CD4-positive, alpha-beta T cell treated with Interleukin-6 at 100 ng/mL for 8 hours (primary cell): ENCODE data around the gene PLD6.
A peak's percentile ranks its signal among the peaks of the same experiment; 100 is the strongest.
"Not testable (repeated sequence)": the region's sequence is repeated elsewhere in the genome, so short reads cannot be mapped to it uniquely, and the experiment has no call there.

Experiments
- DNase-seq: peaks from one replicate; pipeline ENCODE4 v3.0.0-alpha.2; 2020; ENCODE audit warnings: mixed read lengths, low spot score

PLD6 gene

DNA sequence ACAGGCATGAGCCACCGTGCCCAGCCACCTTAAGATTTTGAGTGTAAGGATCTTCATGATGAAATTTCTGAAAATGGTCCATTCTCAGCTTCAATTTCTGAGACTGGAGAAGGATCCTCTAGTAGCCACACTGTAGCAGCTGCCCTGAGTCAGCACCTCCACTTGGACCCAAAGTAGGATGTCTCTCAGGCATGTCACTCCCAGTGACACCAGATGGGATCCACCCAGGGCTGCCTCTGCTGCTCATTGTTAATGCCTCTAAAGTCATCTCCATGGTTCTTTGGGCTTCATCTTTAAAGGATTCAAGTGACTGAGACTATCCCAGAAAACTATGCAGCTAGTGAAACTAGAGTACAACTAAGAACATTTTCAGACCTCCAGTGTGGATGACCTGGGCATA is 7.9 kb downstream of the PLD6 start:
- no peak for DNase-seq

DNA sequence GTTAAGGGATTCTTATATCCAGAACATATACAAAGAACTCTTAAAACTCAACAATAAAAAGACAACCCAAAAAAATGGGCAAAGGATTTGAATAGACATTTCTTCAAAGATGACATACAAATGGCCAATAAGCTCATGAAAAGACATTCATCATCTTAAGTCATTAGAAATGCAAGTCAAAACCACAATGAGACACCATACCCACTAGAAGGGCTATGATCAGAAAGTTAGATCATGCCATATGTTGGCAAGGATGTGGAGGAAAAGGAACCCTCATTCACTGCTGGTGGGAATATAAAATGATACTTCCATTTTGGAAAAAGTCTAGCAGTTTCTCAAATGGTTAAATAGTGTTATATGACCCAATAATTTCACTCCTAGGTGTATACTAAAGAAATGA is 9.4 kb downstream of the PLD6 start:
- DNase-seq = no peak

DNA sequence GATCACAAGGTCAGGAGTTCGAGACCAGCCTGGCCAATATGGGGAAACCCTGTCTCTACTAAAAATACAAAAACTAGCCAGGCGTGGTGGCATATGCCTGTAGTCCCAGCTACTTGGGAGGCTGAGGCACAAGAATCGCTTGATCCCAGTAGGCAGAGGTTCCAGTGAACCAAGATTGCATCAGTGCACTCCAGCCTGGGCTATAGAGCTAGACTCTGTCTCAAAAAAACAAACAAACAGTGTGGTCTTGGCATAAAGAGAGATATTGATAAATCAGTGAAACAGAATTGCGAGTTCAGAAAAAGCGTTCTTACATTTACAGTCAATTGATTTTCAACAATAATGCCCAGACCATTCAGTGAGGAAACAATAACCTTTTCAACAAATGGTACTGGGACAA is 10.7 kb downstream of the PLD6 start:
- not testable (repeated sequence) for DNase-seq

DNA sequence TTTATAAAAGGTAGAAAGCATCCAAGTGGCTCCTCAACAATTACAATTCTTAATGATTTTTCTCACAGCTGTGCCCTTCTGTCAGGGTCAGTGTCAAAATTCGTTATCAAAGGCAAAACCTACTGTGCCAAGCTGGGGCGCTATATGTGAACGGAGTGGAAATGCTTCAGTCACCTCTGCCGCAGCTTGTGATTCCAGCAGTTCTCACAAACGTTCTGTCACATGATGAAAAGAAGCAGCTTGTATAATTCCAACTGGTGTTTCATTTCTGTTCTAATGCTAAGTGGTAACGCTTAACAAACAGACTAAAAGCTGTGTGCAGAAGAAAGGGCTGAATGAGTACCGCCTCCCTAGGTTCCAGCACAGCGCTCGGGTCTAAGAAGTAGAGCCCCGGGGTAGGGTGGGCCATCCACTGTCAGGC is 14.2 kb downstream of the PLD6 start:
- no peak for DNase-seq

DNA sequence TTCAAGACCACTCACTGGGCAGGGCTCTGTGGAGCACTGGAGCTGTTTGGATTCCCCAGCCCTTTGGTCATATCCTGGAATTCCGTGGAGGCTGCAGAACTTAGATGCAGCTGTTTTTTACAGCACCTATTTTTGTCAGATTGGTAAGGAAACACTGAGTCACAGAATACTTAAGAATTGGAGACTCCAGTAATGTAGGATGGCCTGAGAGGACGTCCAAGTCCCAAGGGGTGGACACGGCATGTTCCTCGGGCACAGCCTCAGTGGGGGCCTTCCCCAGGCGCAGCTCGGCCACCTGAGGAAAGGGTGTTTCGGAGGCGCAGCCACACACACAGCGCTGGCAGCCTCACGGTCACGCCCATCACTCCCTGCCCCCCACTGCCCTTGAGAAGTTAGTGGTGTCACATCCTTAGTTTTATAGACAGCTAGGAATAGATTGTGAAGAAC is 14.8 kb downstream of the PLD6 start:
- no peak for DNase-seq

DNA sequence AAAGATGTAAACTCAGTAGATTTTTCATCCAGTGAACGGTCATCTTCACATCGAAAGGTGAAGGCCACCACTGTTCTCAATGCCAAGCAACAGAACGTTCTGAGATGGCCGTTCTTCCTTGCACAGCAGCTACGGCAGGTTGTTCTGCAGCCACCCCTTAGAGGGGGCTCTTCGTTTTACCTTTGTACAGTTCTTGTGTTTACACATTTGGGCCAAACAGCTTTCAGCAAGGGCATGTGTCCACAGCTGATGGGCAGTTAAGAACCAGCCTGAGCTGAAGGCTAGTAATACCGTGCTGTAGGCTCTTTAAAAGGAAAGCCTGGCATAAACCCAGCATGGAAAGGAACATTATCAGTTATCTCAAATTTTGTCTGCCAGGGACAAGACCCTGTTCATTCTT is 15.9 kb downstream of the PLD6 start:
- no peak for DNase-seq

DNA sequence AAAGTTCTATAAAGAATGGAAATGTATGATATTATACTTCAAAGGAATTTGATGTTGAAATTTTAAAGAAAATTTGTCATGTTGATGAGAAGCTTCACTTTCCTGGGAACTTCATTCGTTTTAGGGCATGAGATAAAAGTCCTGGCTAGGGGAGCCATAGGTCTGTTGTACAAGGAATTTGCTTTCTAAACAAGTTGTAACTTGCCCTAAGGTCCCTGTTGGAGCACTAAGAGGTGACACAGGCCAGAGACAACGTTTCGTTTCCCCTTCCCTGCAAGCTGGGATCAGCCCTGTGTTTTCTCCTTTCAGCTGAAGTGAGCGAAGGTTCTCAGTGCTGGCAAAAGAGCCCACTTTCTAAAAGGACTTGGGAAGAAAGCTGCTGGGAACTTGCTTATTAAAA is 16.6 kb downstream of the PLD6 start:
- no peak for DNase-seq

DNA sequence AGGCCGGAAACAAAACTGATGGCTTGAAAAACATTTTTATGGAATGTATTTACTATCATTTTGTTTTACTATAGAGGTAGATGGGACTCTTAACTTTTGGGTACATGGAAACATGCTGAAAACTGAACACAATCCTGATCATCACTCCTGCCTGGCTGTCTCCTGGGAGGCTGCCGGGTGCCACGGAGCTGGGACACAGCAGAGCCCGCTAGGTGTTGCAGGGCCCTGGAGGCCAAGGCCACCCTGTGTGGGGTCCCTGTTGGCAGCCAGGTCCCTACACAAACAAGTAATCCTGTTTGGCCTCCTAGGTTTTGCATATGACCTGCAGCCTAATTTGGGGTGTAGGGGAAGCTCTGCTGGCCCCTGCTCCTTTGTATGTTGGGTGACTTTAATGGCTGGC is 17.5 kb downstream of the PLD6 start:
- DNase-seq = no peak

DNA sequence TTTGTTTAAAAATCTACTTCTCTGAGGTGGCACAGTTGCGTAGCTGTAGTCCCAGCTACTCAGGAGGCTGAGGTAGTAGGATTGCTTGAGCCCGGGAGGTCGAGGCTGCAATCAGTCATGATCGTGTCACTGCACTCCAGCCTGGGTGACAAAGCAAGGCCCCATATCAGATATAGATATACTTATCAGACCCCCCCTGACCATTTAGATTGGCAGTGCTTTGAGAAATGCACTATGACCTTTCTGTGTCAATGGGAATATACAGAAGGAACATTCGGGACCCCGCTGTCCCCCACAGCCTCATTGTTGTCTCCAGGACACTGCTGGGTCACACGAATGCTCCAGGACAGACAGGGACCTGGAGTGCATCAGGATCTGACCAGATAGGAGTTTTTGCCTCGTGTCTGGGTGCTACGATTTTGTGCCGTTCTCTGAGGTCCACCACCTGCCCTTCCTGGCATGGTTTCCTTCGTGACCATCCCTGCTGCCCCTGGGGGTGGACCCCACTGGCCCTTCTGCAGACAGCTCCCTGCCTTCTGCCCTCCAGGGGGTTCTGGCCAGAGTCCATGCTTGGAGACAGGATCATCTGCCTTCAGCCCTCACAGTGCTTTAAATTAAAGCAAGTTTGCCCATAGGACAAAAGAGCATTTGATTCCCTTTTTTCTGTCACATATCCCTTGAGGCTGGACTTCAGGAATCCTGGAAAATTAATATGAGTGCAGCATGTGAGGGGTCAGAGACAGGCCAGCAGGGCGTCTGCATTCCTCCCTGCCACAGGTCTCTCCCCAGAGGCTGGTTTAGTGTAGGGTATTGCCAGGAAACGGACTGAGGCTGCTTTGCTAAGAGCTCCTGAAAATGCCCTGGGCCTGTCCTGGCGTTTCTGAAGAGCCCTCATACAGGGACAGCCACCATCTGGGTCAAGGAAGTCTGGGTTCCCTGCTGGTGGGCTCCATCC is 19.3 kb downstream of the PLD6 start:
- DNase-seq = no peak

DNA sequence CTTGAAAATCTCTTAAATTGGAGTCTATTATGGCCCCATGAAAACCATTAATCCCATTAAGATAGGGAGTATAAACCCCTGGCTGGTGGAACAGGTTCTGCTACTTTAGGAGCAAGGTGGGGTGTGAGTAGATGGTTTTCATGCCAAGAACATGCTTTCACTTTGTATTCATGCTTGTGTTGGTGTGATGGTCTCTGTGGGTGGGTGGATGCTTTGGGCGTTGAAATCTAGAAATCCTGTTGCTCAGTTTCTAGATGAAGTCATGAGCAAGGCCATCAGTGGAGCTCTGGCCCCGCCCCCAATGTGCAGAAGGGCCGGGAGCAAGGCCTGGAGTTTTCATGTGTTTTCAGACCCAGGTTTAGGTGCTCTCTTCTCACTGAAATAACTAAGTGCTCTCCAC is 20.1 kb downstream of the PLD6 start:
- DNase-seq = no peak

DNA sequence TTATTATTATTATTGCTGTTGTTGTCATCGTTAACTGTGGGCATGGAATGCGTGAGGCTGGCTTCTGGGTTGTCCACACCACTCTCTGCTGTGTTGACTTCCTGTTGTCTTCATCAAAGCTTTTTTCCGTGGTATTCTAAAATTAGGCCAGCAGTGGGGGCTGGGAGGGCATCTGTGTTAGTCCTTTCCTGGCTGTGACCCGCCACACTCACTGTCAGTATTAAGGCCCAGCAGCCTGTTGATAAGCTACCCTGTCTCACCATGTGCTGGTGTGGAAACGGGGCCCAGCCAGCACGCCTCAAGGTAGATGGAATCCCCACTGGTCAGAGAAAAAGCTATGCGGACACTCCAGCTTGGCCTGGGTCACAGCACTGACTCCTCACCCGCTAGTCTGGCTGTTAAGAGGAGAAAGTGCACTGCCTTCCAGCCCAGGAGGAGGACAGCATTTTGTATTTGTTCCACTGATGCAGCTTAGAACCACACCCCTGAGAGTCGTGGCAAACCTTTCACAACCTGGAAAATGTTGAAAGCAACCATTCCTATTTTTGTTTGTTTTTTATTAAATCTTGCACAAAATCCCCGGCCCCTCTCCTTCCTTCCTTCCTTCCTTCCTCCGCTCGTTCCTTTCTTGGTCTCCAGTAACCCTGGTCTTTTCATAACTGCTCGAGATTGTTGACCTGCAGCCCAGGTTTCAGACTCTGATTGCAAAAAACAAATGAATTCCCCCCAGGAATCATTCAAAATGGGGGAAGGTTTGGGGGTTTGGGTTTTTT is 21.0 kb downstream of the PLD6 start:
- DNase-seq = peak; percentile 30

DNA sequence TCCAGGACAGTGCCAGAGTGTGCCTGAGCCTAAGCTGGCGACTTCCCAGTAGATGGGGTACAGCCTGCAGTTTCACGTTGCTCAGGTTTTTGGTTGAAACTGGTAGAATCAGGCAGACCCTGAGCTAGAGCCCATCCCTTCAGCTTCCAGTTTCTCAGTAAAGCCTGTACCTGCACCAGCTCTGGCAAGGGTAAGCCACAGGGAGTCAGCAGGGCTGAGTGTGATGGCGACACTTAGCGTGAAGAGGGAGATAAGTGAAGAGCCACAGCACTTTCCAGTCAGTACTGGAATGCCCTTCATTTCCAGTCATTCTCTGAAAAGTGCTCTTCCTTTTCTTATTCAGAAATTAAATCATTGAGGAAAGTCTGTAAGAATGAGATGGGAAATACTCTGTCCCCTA is 22.4 kb downstream of the PLD6 start:
- DNase-seq = no peak

DNA sequence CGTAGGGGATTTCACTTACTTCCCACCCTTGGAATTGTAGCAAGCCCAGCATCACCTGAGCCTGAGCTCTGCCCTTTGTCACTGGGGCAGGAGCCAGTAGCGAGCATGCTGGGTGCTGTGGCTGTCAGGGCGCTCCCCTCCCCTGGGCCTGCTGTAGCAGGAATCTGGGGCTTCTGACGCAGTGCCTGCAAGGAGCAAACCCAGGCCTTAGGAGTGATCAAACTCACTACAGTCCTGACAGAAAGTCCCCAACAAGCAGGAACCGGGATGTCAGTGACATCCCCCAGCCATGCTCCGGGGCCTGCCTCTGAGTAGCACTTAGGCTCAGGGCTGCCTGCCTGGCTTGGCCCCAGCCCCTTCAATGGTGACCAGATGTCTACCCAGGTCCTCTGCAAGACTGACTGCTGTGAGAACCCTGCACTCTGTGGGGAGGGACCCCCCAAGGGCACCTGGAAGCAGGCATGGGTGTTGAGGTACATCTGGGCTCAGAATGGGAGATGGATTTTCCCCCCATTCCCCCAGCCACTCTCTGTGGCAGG is 23.5 kb downstream of the PLD6 start:
- DNase-seq = peak; percentile 24

DNA sequence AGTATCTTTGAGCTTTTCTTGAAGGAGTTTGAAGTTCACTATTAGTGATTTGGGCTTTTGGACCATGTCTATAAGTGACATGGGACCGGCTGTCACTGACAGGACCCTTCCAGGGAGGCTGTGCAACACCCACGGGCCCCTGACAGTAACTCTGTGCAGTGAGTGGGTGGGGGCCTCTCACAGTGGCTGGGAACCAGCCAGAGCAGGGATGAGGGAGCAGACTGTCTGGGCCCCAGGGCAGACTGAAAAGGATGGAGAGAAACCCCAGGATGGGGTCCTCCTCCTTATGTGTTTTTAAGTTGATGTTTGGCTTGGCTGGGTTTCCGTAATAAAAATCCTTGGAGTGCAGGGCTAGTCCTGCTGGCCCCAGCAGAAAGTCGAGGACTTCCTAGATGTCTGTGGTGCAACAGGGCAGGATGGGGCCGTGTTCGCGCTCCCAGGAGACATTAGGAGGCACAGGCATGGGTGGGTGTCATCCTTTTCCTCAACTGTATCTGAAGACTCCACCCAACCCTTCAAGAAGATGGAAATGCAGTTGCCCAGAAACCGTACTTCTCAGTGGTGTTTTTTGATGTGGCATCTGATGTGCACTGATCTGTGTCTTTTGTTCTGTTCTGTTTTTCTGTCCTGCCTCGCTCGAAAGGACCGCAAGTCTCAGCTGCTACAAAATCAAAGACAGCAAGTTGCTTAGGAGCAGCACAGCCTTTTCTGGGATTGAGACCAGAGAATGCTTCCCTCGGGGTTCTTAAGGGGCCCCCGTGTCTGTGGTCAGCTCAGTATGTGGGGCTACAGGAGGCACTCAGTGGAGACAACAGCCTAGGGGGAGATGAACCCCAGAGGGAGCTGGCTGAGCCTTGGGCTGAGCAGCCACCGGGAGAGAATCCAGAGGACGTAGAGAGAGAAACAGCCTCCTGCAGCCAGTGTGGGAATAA is 24.2 kb downstream of the PLD6 start:
- DNase-seq = peak; percentile 76

DNA sequence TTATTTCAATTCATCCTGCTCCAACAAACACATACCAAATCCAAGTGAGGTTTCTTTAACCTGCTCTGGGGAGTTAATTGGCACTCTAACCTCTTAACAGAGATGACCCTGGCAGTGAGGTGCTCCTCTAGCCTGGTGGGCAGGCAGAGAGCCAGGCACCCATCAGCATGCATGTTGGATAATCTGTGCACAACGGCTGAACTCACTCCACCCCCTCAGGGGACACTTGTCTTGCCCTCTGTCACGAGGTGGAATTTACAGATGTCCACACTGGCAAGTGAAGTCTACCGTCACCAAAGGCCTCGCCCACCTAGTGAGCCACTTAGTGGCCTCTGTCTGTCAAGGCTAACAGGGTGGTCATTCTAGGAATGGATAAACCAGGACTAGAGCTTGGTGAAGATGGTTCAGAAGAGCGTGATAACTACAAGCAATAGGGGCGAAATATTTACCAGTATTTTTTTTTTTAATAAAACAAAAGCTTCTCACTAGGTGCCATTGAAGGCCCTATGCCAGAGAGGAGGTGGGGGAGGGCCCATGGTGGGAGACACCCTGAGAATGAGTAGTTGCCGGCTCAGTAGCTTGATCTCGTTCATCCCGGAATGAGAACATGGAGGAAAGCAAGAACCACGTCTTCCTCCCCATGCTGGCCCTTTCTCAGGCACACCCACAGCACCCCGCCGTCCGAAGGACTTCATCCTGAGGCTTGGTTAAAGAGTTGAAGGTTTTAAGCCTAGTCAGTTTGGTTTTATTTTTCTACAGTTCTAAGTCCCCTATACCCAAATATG is 25.2 kb downstream of the PLD6 start:
- no peak for DNase-seq

DNA sequence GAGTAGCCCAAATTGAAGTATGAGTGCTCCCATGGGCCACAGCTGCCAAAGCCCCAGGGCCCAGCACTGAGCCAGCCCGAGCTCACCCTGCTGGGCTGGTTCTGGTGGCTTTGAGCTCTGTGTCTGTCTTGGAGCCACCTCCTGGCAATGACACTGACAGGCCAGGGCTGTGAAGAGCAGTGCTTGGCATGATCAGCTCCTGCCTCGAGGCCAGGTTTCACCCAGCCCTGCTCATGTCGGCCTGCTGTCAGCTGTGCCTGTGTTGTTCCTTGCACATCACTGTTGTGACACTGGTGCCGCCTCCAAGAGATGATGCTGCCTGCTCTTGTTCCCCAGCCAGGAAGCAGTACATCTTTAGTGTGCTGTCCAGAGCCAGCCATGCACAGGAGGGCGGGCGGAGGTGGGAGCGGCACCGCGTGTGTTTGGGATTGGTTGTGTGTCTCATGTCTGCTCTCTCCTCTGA is 26.0 kb downstream of the PLD6 start:
- DNase-seq = peak; percentile 42

DNA sequence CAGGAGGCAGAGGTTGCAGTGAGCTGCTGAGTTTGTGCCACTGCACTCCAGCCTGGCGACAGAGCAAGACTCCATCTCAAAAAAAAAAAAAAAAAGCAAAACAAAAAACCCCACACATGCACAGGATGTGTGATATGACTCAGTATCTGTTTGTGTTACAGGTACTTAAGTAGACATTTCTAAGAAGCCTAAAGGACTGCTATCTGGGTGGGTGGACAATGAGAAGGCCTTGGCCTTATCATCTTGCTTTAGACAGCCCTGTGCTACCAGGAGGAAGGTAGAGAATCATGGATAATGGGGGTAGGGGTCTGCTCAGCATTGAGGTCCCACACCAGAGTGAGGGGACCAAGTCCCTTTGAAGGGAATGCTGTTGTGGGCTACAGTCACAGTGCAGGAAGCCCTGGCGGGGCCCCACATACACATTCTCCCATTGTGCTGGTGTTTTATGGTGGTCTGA is 26.7 kb downstream of the PLD6 start:
- DNase-seq = peak; percentile 62

DNA sequence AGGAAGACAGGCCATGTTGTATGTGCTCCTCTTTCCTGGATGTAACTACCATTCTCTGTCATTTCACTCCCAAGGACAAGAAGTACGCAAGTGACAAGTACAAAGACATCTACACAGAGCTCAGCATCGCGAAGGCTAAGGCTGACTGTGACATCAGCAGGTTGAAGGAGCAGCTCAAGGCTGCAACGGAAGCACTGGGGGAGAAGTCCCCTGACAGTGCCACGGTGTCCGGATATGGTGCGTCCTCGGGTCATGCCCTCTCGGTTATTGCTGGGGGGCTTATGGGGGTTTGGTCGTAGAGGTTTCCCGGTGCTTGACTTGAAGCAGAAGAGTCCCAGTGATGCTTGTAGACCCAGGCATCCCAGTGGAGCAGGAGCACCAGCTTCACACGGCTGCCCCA is 29.0 kb downstream of the PLD6 start:
- DNase-seq = no peak

DNA sequence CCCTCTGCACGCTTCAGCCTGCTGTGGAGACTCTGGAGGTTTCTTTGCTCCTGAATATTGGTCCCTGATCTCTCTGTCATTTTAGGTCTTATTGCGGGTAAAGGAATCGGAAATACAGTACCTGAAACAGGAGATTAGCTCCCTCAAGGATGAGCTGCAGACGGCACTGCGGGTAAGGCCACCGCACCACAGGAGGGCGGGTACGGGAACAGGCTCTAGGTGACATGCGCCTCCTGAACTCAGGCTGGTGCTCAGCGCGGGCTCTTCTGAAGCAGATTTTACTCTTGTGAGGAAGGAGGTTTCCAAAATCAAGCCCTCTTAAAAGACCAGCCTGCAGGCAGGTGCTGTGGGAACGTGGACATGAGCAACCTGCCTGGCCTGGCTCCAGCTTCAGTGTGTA is 29.8 kb downstream of the PLD6 start:
- peak; percentile 35 for DNase-seq

DNA sequence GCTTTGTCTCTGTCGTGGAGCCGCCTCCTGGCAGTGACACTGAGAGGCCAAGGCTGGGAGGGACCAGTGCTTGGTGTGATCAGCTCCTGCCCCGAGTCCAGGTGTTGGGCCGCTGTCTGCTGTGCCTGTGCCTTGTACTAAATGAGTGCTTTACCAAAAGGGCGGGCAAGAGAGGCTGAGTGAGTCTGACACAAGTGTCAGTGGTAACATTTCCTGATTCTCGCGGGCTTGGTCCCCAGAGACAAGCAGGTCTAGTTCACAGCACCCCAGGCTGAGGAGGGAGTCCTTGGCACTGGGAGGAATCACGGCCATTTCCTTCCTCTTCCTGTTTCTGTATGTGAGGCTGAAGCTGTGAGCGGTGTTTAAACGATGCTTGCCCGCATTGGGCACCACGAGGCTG is 30.2 kb downstream of the PLD6 start:
- peak; percentile 41 for DNase-seq

DNA sequence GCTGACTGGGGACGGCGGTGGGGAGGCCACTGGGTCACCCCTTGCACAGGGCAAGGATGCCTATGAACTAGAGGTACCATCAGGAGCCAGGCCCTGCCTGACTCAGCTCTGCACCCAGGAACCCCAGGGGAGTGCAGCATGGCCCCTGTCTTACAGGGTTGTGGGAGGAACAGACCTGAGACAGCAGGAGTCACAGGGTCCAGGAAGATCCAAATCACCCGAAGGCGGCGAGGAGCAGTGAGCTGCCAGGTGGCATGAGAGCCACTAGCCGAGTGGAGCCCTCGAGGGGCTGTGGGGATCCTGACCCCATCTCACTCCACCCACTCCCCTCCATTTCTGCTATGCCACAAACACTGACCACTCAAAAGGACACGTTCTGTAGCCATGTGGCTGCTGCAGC is 30.8 kb downstream of the PLD6 start:
- DNase-seq = no peak
